Stromal cell of bone marrow (primary cell): Measurements from ENCODE around the gene GRIK1.

Source experiments
- DNase-seq: peaks from one replicate; pipeline ENCODE4 v3.0.0-alpha.2; 2012; ENCODE audit warnings: low read depth

Gene GRIK1

DNA sequence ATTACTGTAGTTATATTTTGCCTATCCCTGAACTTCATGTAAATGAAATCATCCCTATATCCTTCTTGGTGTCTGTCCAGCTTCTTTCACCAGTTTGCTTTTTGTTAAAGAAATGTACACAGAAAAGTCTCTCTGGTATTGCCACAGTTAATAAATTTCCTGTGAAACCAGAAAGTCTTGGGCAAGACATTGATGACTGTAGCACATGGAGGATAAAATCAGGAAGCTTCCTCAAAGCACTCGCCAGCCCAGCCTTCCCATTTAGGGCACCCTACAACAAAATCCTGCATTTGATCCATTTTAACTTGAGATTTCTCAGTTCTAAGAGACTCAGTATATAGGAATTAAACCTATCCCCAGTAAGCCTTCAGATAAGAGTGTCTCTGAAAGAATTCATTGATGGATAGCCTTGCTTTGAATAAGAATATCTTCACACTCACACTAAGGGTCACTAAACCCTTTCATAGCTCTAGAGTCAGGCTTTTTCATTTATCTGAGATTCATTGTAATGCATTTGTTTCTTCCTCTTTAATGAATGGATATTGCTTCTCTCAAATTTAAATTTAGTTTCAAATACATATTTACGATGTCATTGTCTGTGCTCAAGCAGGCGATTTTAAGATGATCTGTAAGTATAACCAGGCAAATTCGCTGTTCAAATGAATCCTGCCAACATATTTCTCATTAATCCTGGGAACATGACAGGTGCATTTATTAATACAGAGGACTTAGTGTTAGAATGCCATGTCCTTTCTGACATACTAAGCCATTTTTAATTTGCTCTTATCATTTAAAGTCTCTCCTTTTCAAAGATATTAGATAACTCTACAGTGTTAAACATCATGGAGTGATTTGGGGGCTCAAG, 153.1 kb downstream of the GRIK1 start:
- DNase-seq, result no peak

DNA sequence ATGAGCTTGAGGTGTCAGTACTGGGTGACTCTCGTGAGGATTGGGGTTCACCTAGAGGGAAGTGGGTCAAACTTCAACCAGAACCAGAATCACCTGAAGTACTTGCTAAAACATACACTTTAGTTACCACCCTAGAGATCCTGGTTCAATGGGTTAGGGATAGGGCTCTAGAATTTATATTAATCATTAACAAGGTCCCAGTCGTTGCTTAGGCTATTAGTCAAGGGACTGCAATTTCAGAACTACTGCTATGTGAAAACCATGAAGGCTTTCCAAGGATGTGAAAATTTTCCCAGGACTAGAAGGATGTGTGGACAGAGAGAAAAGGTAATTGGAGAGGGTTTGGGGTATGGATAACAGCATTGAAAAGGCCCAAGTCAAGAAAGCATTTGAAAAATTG, 162.6 kb downstream of the GRIK1 start:
- no peak for DNase-seq

DNA sequence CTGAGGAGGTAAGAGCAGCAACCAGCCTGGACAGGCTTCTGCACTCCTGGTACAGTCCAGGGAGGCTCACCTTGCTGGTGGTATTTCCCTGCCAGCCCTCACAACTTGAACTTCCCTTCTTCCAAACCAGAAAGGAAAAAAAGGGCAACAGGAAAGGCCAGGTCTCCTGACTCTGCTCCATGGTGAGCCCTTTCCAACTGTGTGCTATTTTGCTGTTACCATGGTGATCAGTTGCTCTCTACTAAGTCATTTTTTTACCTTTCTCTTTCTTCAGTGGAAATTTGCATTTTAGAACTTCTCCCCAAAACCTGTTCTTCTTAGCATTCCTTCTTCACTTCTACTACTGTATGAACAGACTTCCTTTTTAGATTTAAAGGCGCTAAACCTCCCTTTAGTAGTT, 164.3 kb downstream of the GRIK1 start:
- DNase-seq, result no peak

DNA sequence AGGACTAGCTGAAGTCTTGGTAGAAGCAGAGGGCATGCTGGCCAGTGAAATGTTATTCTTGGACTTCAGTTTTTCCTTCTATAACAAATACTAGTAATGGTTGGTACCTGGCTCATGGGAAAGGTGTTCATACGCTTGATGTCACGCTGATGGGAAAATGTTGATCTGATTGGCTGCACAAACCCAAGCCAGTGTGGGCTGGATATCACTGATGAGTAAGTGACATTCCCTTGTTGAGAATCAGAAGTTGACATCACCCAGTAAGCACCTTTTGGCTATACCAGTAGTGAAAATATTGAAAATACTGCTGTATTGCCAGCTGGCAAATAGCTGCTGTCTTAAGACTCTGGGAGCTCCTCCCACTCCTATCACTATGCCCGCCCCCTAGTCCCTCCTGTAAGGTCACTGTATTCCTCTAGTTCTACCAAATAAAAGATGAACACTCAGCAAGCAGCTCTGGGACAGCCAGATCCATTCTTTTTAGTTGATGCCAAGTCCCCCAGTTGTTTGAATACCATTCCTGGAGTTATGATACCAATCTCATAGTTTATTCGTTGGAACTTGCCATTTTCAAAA, 168.2 kb downstream of the GRIK1 start:
- DNase-seq, result no peak

DNA sequence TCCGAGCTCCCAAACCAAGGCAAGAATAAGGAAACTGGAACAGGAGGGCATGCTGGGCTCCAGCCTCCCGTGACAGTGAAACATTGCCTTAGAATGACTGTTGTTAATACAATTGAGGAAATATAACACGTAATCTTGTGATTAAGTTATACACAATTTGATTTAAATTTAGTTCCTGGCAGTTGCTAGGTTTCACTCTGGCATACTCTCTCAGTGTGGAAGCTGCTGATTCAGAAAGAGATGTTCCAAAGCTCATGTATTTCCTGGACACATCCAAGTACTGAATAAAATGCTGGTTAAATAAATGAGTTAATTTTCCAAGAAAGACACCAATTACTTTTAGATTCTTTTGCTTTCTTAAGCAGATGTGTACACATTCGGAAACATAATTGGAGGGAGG, 176.1 kb downstream of the GRIK1 start:
- peak; percentile 3 for DNase-seq

DNA sequence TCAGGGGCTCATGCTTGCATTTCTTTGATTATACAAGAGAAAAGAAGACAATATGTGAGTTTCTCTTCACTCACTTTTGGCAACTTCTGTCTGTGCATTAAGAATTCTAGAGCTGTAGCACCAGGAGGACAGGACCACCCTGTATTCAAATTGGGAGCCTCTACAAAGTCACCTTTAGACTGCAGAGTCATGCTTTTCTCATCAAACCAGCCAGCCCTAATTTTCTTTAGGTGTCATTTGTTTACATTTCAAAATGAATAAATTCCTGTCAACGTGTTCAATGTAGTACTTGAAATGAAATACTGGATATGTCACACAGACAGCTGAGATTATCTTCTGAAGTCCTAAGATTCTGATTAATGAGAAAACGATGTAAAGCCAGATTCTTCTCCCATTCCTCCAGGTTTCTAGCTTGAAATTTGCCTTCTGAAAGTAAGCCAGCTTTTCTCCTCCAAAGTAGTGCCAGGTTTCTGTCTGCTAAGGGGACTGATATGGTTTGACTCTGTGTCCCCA, 177.2 kb downstream of the GRIK1 start:
- no peak for DNase-seq

DNA sequence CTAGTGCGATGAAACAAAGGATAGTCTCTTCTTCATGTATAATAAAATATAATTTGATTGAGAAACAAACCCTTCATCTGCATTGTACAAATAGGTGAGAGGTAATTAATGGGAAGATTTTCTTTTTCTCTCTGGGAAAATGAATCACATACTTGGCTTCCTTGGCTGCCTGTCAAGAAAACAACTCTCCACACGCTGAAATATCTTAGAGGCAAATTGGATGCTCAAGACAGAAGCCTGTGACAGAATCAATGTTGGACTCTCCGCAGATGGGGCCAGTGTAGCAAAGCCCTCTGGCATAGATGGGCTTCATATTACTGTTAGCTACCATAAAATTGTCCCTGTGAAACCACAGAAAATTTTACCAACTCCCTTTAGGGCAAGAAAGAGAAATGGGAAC, 186.6 kb downstream of the GRIK1 start:
- peak; percentile 29 for DNase-seq

DNA sequence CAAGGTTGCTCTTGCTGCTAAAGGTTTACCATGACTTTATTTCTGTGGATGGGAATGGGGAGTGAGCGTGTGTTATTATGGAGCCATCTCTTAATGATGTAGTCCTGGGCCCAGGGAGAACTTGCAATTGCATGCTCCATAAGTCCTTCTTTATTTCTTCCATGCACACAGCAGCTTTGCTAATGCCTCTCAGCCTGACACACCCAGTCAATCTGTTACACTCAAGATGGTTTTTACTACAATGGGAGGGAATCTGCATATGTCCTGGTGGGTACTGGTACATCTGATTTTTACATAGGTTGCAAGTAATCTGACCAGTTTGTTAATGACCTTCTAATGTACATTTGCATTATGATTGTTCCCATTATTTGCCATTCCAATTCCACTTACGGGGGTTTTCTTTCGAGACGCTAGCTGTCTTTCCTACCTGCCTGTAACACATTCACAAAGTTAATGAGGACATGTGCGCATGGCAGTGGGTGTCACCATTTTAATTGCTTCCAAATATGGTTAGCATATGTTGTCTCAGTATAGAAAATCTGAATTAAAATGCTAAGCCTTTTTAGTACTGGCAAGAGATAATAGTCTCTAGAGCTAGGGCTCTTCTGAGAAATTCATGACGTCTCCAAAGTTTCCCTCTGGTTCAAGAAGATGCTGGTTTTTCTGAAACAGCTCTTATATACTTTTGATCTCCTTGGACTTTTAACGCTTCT, 188.2 kb downstream of the GRIK1 start:
- DNase-seq, result no peak

DNA sequence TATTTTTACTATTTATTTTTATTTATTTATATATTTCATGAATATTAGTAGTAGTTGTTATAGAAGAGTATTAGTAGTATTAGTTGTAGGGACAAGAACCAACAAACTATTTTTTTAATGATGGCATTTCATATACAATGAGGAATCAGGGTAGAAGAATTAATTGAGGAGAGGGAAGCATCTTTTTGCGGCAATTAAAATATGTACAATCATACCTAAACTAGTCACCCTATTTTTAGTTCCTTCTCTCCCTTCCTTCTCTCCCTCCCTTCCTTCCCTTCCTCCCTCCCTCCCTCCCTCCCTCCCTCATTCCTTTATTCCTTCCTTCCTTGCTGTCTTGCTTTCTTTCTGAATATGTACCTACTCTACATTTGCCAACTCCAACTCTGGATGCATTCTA, 189.8 kb downstream of the GRIK1 start:
- no peak for DNase-seq

DNA sequence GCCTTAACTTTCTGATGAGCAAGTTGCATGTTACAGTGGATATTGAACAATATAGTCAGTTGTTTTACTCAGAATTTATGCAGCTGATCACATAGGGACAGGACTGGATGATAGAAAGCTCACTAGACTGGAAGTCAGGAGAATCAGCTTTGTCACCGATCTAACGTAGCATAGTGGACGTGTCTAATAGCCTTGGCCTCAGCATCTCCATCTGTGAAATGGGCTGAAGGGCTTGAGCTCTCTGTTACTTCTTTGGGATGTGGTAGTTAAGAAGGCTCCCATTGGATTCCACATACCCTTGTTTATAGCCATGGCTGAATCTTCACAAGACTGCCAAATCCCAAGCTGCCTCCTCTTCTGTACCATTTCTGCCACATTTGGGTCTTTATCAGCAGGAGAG, 190.6 kb downstream of the GRIK1 start:
- no peak for DNase-seq

DNA sequence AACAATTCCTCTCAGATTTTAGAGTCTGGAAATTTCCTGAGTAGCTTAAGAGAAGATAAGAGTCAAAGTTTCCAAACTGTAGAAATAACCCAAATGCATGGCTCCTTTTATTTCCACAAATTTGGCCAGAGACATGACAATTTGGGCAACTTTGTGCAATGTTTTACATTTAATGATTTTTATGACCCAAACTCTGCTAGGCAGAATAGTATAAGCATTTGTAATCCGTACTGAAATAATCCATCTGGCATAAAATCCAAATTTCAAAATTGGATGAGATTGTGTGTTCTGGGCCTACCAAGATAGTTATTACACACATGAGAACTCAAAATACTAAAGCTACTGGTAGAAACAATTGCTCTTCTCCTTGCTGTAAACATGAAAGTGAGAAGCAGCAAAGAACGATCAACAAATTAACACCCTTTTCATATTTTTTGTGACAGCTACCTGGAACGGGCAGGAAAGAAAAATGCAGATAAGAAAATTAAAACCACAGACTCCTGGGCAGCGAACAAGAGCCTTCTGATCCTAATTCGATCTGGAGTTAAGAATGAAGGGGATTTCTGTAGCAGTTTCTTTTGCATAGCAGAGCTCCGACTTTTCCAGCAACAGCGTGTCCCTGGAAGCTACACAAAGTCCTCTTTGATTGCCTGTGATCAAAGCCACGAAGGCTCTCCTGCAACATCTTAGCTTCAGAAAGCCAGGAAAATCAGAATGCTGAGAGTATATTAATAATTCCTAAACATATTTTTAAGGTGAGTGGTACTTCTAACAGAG, 191.2 kb downstream of the GRIK1 start:
- no peak for DNase-seq

DNA sequence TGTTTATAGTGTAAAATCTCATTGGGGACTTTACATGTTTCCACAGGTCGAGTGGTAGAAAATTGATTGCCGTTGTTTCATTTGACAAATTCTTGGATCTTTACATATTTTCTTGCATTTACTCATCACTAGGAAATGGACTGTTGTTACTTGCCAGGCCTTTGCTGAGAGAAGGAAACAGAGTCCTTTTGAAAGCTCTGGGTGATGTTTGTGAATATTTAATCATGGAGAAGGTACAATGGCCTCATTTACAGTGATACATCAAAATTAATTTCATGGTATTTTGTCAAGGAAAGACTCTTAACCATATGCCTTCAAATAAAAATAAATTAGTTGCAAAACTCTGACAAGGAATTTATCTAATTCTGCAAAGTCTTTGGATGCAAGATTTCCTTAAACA, 198.0 kb downstream of the GRIK1 start:
- DNase-seq, result no peak

DNA sequence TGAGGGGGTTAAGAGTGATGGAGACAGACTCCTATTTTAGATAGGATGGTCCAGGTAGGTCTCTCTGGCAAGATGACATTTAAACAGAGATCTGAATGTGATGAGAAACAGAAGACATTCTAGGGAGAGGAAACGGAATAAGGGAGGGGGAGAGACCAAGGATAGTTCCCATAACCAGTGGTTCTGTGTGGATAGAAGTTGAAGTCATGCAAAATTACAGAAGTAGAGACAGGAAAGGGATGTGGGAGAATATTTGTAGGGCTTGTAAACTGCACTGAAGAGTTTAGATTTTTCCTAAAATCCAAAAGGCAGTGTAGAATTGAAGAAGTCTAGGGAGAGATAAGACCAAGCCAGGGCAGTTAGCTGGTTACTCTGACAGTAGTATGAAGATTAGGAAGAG, 200.6 kb downstream of the GRIK1 start:
- no peak for DNase-seq

DNA sequence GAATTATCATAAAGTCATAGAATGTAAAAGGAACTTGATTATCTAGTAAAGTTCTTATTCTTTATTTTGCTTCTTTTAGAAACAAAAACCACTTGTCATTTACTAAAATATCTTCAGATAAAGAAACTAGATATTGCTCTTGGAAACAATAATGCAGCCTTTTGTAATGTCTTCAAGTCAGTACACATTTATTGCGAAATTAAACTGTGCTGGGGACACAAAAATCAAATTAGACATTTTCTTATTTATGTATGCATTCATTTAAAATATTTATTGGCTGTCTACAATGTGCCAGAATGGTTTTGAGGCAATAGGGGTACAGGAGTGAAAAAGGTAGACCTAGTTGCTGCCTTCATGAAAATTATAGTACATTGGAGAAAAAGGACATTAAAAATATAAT, 201.1 kb downstream of the GRIK1 start:
- DNase-seq, result no peak

DNA sequence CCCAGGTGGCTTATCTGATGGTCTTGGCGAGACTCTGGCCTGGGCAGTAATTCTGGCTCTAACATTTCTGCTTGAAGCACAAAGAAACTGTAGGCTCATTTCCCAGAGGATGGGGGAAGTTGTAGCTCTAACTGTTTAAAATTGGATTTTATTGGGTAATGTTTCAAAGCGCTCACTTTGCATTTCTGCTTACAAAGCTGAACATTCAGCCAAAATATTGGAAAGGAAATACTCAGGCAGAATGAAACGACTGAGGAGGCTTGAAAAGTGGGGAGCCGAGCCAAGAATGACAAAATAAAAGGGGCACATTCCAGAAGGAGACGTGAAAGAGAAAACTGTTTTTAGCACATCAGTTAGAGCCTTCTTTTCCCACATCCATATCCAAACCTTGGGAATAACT, 202.6 kb downstream of the GRIK1 start:
- peak; percentile 26 for DNase-seq

DNA sequence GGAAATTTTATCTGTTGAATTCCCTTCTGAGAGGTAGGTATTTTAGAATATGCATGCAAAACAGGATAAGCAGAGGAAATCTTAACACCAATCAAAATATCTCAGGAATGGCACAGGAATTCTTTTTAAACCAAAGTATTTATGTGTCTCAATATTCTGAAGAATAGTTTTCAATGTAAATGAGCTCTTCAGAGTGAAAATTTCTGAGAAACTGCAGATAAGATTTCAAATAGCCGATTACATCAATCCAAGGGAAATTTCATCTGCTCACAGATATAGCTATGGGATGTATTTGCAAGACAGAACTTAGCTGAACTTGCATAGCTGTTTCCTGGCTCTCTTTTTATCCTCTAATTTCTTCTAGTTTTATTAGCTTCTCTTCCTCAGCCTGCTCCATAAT, 209.5 kb downstream of the GRIK1 start:
- no peak for DNase-seq

DNA sequence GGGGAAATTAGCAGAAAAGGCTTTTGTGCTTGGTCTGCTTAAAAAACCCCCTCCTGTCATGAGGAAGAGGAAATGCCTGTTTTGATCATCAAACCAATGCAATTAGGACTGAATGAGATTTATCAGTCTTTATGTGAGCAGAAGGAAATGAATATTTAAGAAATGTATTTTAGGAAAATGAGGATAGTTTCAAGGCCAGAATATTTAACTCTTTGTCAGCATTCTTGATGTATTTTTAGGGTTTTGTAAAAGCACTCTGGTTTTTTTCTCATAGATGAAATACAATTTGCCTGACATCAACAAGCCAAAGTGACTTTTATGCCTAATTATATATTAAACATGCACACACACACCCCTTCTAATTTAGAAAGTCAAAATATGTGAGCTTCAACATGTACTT, 213.8 kb downstream of the GRIK1 start:
- no peak for DNase-seq

DNA sequence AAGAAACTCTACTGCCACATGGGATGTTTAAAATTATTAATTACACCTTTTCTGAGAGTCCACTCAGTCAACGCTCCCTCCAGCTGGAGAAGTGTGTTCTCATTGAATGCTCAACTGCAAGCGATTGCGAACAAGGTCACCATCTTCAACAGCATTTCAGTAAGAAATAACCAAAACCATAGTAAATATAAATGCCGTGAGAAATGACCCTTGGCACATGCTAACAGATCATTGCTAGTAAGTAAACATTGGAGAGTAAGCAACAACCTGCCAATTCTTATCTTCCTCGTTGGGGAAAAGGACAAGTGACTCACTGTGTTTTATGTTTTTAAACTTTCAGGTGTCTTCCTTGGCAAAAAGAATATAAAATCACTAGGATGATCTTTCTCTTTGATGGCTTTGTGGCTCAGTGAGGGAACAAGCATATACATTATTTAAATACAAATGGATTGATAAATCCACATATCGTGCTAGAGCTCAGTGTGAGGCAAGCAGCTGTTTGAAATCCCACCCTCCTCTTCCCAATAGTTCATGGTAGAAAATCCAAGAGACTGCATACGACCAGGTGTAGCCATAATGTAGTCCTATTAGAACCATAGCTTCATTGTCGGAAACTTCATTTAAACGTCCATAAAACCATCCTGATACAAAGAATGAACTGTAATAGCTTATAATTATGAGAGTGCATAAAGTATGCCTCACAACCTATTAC, 214.6 kb downstream of the GRIK1 start:
- DNase-seq, result no peak

DNA sequence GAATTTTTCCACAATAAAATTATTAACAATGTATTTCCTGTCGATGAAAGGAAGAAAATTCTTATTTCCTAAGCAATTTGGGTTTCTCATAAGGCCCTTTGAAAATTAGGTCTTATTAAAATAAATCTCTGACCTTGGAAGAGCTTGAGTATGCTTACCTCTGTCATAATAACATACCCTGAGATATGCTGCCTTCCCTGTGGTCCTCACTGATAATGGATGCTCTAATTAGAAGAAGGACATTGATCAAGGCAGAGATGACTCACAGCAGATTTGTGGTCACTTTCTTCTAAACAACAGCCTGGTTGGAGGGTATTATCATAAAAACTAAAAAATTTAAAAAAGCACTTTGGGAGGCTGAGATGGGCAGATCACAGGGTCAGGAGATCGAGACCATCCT, 217.8 kb downstream of the GRIK1 start:
- no peak for DNase-seq

DNA sequence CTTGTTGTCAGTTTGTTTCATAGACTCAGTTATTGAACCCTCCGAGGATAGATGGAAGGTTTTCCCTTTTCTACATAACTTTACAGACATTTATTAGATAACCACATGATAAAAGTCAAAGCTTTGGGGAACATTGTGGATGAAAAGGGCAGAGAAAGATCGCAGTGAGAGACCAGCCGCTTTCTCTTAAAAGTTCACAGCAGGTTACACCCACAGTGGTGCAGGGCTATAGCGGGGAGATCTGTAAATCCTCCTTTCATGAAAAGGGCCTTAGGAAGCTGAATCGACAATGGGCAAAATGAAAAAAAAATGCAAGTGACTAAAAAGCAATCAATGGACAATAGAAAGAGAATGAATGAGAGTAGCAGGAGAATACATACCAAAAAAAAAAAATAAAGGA, 218.6 kb downstream of the GRIK1 start:
- DNase-seq, result no peak

DNA sequence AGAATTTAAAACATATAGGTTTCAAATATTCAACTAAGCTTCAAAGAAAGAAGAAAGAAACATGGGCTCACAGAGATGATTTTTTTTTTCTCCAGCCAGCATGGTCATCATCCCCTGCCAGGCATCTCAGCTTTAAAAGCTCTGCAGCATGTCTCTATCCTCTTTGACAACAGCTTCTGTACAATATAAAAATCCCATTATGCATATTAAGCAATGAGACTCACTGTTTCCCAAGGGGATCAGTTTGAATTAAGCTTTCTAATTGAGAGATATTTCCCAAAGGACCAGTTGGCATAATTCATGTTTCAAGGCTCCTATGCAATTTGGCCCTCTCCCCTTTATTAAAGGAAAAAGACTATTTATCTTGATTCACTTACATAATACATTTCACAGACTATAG, 220.3 kb downstream of the GRIK1 start:
- DNase-seq, result no peak
